IMR-90 (cell line): Measurements from ENCODE around the gene SERPINA5. TPM values are rescaled to one million over a fixed set of nuclear protein-coding genes. Genes with fewer than 3 reads are reported as not detected.

ENCODE experiments used
- ATAC-seq: fragments of 200-7000 bp; cut with Tn5 transposase; 2 replicates; pipeline ENCODE4 v1.9.1; 2020; ENCODE audit warnings: low read depth, mild to moderate bottlenecking, moderate library complexity
- BruUV-seq: library from RNA; stranded (reverse); fragments of 400-500 nt; replicated peaks from 2 replicates; lab custom pipeline; 2021; lab: Mats Ljungman, UMichigan
- CTCF ChIA-PET: fragments of 300-600 bp; formaldehyde crosslinking; extraction: SDS; loops from one replicate; lab custom pipeline; 2021; ENCODE audit warnings: antibody characterized with exemption; lab: Yijun Ruan, JAX
- POLR2A ChIA-PET: fragments of 300-600 bp; sonication (Branson Sonifier 250); formaldehyde crosslinking; loops from one replicate; lab custom pipeline; 2022; ENCODE audit warnings: antibody characterized with exemption; ENCODE audit not compliant: unreplicated experiment; lab: Charles Lee
- DNase-seq: peaks from one replicate; pipeline ENCODE4 v3.0.0; 2013
- H2AFZ ChIP-seq: replicated peaks from 2 replicates; pipeline ENCODE3; 2013; ENCODE audit warnings: low read length, mild to moderate bottlenecking; ENCODE audit not compliant: poor library complexity
- H2AK5ac ChIP-seq: 2 replicates; pipeline ENCODE4 v1.6.1; 2013; ENCODE audit warnings: low read depth, low read length, inconsistent platforms
- H2AK9ac ChIP-seq: replicated peaks from 2 replicates; pipeline ENCODE3; 2013; ENCODE audit warnings: mild to moderate bottlenecking, low read depth, low read length, moderate library complexity; ENCODE audit not compliant: poor library complexity
- H2BK120ac ChIP-seq: 2 replicates; pipeline ENCODE4 v1.6.1; 2013; ENCODE audit warnings: low read depth, low read length, inconsistent platforms
- H2BK15ac ChIP-seq: 3 replicates; pipeline ENCODE4 v1.6.1; 2013; ENCODE audit warnings: low read depth, low read length, inconsistent platforms
- H2BK20ac ChIP-seq: 2 replicates; pipeline ENCODE4 v1.6.1; 2013; ENCODE audit warnings: low read depth, mild to moderate bottlenecking, inconsistent platforms, low read length, moderate library complexity
- H2BK5ac ChIP-seq: 2 replicates; pipeline ENCODE4 v1.6.1; 2013; ENCODE audit warnings: mild to moderate bottlenecking, low read depth, low read length, inconsistent platforms; ENCODE audit not compliant: poor library complexity, severe bottlenecking
- H3K14ac ChIP-seq: replicated peaks from 2 replicates; pipeline ENCODE4 v1.6.1; 2013; ENCODE audit warnings: low read depth, low read length, inconsistent platforms
- H3K18ac ChIP-seq: 2 replicates; pipeline ENCODE4 v1.6.1; 2013; ENCODE audit warnings: low read depth, low read length, control low read depth
- H3K23ac ChIP-seq: 2 replicates; pipeline ENCODE4 v1.6.1; 2013; ENCODE audit warnings: low read depth, low read length, inconsistent platforms
- H3K27ac ChIP-seq: 2 replicates; pipeline ENCODE4 v1.5.1; 2013; ENCODE audit warnings: mild to moderate bottlenecking, control low read depth, low read length; ENCODE audit not compliant: insufficient read depth
- H3K27me3 ChIP-seq: 2 replicates; pipeline ENCODE4 v1.6.1; 2013; ENCODE audit warnings: low read length; ENCODE audit not compliant: control insufficient read depth, insufficient read depth
- H3K36me3 ChIP-seq: 2 replicates; pipeline ENCODE4 v1.6.1; 2013; ENCODE audit warnings: low read length, mixed read lengths; ENCODE audit not compliant: control insufficient read depth, insufficient read depth
- H3K4ac ChIP-seq: 2 replicates; pipeline ENCODE4 v1.6.1; 2013; ENCODE audit warnings: low read depth, low read length, inconsistent platforms
- H3K4me1 ChIP-seq: 2 replicates; pipeline ENCODE4 v1.6.1; 2013; ENCODE audit warnings: low read length, mixed read lengths; ENCODE audit not compliant: control insufficient read depth, insufficient read depth
- H3K4me2 ChIP-seq: 2 replicates; pipeline ENCODE4 v1.6.1; 2013; ENCODE audit warnings: low read depth, mild to moderate bottlenecking, control low read depth, low read length, moderate library complexity
- H3K4me3 ChIP-seq: 2 replicates; pipeline ENCODE4 v1.5.1; 2013; ENCODE audit warnings: low read depth, mild to moderate bottlenecking, control low read depth, low read length, moderate library complexity; ENCODE audit not compliant: insufficient read depth
- H3K56ac ChIP-seq: 2 replicates; pipeline ENCODE4 v1.6.1; 2013; ENCODE audit warnings: low read length, inconsistent platforms; ENCODE audit not compliant: insufficient read depth; ENCODE audit errors: extremely low read depth
- H3K79me1 ChIP-seq, 2 experiments: 2 replicates each; pipeline ENCODE4 v1.6.1; 2013; ENCODE audit warnings: low read length in 2 of 2, inconsistent platforms in 1 of 2, low read depth in 1 of 2
- H3K9ac ChIP-seq: 2 replicates; pipeline ENCODE4 v1.6.1; 2013; ENCODE audit warnings: low read depth, low read length, control low read depth
- H3K9me1 ChIP-seq: 2 replicates; pipeline ENCODE4 v1.6.1; 2013; ENCODE audit warnings: low read length, inconsistent platforms; ENCODE audit not compliant: insufficient read depth
- H3K9me3 ChIP-seq: 2 replicates; pipeline ENCODE4 v1.6.1; 2013; ENCODE audit warnings: low read length; ENCODE audit not compliant: control insufficient read depth, insufficient read depth
- H4K20me1 ChIP-seq: 2 replicates; pipeline ENCODE4 v1.6.1; 2013; ENCODE audit warnings: low read length, inconsistent platforms; ENCODE audit not compliant: insufficient read depth
- H4K5ac ChIP-seq: 2 replicates; pipeline ENCODE4 v1.6.1; 2013; ENCODE audit warnings: mild to moderate bottlenecking, low read depth, low read length, control low read depth
- H4K8ac ChIP-seq, 2 experiments: 2 replicates each; pipeline ENCODE4 v1.6.1; 2013; ENCODE audit warnings: low read depth in 2 of 2, low read length in 2 of 2, control low read depth in 1 of 2, inconsistent platforms in 1 of 2
- H4K91ac ChIP-seq: 2 replicates; pipeline ENCODE4 v1.6.1; 2013; ENCODE audit warnings: low read depth, low read length, inconsistent platforms; ENCODE audit not compliant: insufficient read depth
- BHLHE40 ChIP-seq: fragments of 150-350 bp; IDR thresholded peaks from 2 replicates; pipeline ENCODE4 v1.6.1; 2016; ENCODE audit warnings: mild to moderate bottlenecking, low read depth, low read length
- FOS ChIP-seq: fragments of 150-350 bp; IDR thresholded peaks from 2 replicates; pipeline ENCODE4 v1.6.1; 2016; ENCODE audit warnings: low read depth, low read length
- POLR2A ChIP-seq: IDR thresholded peaks from 2 replicates; pipeline ENCODE4 v1.6.1; 2012; ENCODE audit warnings: mild to moderate bottlenecking, low read depth, low read length
- RAD21 ChIP-seq: IDR thresholded peaks from 2 replicates; pipeline ENCODE4 v1.6.1; 2012; ENCODE audit warnings: low read length, improper control_type of control experiment
- RFX5 ChIP-seq: IDR thresholded peaks from 2 replicates; pipeline ENCODE4 v1.8.0; 2012; ENCODE audit warnings: low read depth, mild to moderate bottlenecking, low read length, moderate library complexity
- SMC3 ChIP-seq: fragments of 150-350 bp; IDR thresholded peaks from 2 replicates; pipeline ENCODE4 v1.6.1; 2016; ENCODE audit warnings: low read depth, mild to moderate bottlenecking, antibody characterized with exemption, low read length, moderate library complexity
- WGBS, 2 experiments: methylation state at CpG; one replicate each; pipeline versions ENCODE4 v1.1.5 to v1.1.7; 2013; ENCODE audit warnings: missing lambda C conversion rate in 2 of 2; ENCODE audit not compliant: insufficient read length in 1 of 2; ENCODE audit errors: extremely low coverage in 2 of 2; 5-methylcytosine and 5-hydroxymethylcytosine counted together
- dilution Hi-C: fragments of 300-500 bp; cut with HindIII; formaldehyde crosslinking; loops from one replicate; pipeline ENCODE4 v1.14.3; 2018; ENCODE audit warnings: low sequenced_read_pairs; ENCODE audit not compliant: unreplicated experiment
- in situ Hi-C: fragments of 300-500 bp; cut with MboI; formaldehyde crosslinking; loops from 3 replicates; pipeline ENCODE4 v1.14.3; 2019; ENCODE audit warnings: low sequenced_read_pairs, inconsistent platforms, mixed read lengths
- intact Hi-C: fragments of 100-400 bp; cut with micrococcal nuclease; formaldehyde crosslinking; loops from 2 replicates; pipeline ENCODE4 v1.10.0; 2022
- polyA plus RNA-seq, 3 experiments: library from polyadenylated mRNA; depleted of rRNA; stranded (reverse); fragments of >200 nt; gene quantifications; 2 replicates each; pipeline ENCODE4 v1.2.3, GENCODE V29; 2012; ENCODE audit warnings: low replicate concordance in 1 of 3
- total RNA-seq: library from RNA; depleted of rRNA; stranded (reverse); fragments of >200 nt; gene quantifications from 2 replicates; pipeline ENCODE4 v1.2.3, GENCODE V29; 2012

Gene SERPINA5
- total and polyA plus RNA-seq, 2 of the 4 experiments (the other 2 are of a cell fraction), result not detected

DNA sequence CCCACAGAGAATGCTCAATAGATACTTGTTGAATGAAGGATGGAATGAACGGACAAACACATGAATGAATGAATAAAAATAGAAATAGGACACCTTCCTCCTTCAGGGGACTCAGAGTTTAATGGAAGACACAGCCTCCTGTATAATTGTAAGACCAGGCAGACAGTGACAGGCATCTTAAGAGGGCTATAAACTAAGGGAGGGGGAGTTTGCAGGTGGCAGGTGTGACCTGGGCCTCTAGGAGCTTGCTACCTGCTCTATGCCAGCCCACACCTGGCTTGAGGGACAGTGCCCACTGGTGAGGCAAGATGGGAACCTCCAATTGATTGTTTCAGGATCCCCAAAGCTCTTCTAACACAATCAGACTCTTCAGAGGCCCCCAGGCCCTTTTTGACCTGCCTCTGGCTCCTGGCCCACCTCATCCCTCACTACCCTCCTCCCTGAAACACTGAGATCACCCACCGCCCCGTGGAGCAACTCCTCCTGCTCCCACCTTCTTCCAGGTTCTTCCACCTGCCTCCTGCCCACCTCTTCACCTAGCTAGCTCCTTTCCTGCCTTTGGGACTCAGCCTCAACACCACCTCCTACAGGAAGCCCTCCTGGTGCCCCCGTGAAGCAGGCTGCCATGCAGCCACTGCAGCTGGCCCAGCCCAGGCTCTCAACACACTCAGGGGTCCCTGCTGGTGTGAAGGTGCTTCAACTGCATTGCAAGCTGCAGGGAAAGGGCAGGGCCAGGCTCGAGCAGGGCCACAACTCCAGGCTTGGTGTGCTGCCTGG, 40.3 kb downstream of the SERPINA5 start:
- Histone ChIP-seq H2BK5ac (no peak overlapping the region), H3K27me3 (peaks cover 10% of the 10 kb centered on the region), H3K56ac (no peak overlapping the region), H3K27ac (no peak overlapping the region), H3K4ac (no peak overlapping the region), H3K4me1 (no peaks in the 10 kb centered on the region), H3K4me3 (no peak overlapping the region), H2BK120ac (no peak overlapping the region), H3K18ac (no peak overlapping the region), H4K20me1 (no peaks in the 10 kb centered on the region), H4K91ac (no peak overlapping the region), H3K4me2 (no peak overlapping the region), H2AK5ac (no peak overlapping the region), H2AFZ (peak overlapping the region; percentile 30), H2BK15ac (no peak overlapping the region), H2AK9ac (no peak overlapping the region), H4K5ac (no peak overlapping the region), H3K14ac (no peak overlapping the region), H4K8ac (no peak overlapping the region), H3K9ac (no peak overlapping the region), H3K9me1 (no peaks in the 10 kb centered on the region), H2BK20ac (no peak overlapping the region), H3K23ac (no peak overlapping the region), H3K9me3 (peaks cover 27% of the 10 kb centered on the region), H3K36me3 (no peaks in the 10 kb centered on the region), H3K79me1 (no peaks in the 10 kb centered on the region)
- in situ Hi-C loops, result no loop called here
- no peak for TF ChIP-seq BHLHE40
- TF ChIP-seq POLR2A, result no peak
- no peak for TF ChIP-seq FOS
- no peak for TF ChIP-seq SMC3
- TF ChIP-seq RFX5, result no peak
- TF ChIP-seq RAD21, result no peak
- intact Hi-C loops, result no loop called here
- no peak for ATAC-seq
- POLR2A ChIA-PET, result no interaction called here
- no TSS peak for BruUV-seq
- dilution Hi-C loops, result no loop called here
- CTCF ChIA-PET, result no interaction called here
- DNase-seq, result no peak
- WGBS, 2 experiments, result no CpG with 5 or more reads among the region's 5 CpGs
